ENCODE results near the gene ARHGAP26.

GRCh38 chr5:143083006-143083405, 312.8 kb downstream of the ARHGAP26 start:
- no peak for TF ChIP-seq POLR2A (IDR thresholded peaks at IDR 0.05)
- TF ChIP-seq CTCF (IDR thresholded peaks at IDR 0.05), result no peak
